ENCODE data around the gene TMEM87A.

DNA sequence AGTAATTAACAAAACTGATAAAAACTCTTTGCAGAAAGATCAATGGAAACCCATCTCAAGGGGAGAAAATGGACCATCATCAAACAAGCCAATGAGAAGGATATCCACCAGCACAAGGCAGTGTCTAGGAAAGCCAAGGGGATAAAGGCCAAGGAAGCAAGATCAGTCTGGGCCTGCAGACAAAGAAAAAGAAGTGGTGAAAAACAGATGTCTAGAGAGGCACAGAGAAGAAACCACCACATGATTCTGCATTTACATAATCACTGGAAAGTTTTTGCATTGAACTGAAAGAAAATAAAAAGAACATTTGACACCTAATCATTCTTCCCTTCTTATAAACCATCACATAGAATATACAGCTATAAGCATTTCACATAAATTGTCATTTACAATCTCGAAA is 42.1 kb downstream of the TMEM87A start:
- TF ChIP-seq, protein P1, sequence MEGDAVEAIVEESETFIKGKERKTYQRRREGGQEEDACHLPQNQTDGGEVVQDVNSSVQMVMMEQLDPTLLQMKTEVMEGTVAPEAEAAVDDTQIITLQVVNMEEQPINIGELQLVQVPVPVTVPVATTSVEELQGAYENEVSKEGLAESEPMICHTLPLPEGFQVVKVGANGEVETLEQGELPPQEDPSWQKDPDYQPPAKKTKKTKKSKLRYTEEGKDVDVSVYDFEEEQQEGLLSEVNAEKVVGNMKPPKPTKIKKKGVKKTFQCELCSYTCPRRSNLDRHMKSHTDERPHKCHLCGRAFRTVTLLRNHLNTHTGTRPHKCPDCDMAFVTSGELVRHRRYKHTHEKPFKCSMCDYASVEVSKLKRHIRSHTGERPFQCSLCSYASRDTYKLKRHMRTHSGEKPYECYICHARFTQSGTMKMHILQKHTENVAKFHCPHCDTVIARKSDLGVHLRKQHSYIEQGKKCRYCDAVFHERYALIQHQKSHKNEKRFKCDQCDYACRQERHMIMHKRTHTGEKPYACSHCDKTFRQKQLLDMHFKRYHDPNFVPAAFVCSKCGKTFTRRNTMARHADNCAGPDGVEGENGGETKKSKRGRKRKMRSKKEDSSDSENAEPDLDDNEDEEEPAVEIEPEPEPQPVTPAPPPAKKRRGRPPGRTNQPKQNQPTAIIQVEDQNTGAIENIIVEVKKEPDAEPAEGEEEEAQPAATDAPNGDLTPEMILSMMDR (conservative IDR thresholded peaks at IDR 0.05), result no peak
- no peak for TF ChIP-seq ZFX (IDR thresholded peaks at IDR 0.05)

All from C4-2B (cell line).